SHP77 treated with DMSO at 0.1 percent for 48 hours (cell line): ENCODE measurements around the gene OR6K6.

Experiments used
- DNase-seq: peaks from one replicate; lab custom pipeline; 2025; lab: John Stamatoyannopoulos, UW

The OR6K6 gene

GRCh38 chr1:158801396-158801795 lies 46.9 kb downstream of the OR6K6 start:
- DNase-seq: no peak

- no peak for DNase-seq
Measured at GRCh38 chr1:158803678-158804077, 49.2 kb downstream of the OR6K6 start.
